ENCODE measurements around the gene NEUROD2.

The NEUROD2 gene

DNA sequence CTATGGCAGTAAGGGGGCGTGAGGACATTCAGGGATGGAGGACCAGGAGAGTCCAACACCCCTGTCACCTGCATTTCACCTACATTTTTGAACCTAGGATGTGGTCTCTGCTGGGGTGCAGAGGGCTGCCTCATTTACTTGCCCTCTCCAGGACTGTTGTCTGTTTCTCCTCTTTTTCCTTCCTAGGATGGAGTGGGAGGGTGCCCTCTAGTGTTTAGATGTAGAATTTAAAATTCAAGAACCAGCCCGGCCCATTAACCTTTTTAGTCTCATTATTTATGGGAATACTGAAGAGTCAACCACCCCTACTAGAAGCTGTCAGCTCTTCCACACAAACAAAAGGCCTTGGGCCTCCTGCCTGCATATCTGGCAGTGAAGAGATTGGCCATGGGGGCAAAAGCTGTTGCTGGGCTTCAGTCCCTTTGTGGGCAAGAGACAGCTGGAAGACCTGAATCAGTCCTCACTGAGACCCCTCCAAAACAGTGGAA lies 26.7 kb upstream of the NEUROD2 start:
- peak; percentile 27 for DNase-seq

DNA sequence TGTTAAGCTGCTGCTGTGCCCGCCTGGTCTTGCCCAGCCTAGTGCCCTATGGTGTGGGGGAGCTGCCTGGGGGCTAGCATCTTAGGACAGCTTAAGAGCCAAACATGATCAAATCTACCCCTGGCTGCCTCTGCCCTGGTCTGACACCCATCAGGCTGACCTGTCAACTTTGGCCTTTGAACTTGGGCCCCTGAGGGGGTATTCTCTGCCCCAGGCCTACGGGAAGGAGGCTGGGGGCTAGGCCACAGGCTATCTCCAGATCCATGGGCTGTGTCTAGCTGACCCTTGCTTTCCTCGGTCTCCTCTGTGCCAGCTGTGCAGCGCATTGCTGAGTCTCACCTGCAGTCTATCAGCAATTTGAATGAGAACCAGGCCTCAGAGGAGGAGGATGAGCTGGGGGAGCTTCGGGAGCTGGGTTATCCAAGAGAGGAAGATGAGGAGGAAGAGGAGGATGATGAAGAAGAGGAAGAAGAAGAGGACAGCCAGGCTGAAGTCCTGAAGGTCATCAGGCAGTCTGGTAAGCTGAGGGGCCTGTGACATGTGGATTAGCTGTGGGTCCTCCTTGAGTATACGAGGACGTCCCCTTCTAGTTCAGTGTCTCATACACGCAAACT lies 26.0 kb upstream of the NEUROD2 start:
- no peak for DNase-seq

DNA sequence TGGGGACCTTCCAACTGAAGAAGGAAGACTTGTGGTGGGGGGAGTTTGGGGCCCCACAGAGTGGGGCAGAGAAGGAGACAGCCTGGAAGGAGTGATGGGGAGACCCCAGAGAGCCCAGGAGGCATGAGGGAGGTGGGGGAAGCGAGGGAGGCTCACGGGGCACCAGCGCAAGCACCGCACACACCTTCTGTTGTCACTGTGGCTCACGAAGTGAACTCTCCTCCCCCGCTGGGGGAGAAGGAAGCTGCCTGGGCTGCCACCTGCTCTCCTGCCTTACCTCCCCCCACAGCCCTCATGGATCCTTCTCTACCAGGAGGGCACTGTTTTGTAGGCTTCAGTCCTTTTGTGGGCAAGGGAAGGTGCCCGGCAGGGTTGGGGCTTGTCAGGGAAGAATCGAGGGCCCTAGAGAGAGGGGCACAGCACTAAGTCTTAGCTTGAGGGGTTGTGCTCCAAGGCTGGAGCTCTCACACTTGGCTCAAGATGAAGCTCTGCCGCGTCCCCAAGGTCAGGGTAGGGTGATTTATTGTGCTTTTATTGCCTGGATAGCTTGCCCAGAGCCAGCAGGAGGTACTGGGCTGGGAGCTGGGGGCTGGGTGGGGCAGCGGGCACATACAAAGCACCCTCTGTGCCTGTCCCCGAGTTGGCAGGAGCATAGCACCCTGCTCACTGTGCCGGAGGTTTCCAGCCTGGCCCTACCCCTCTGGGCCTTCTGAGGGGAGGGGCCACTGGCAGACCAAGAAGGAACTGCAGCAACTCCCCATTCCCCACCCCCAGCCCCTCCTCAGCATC lies 24.6 kb upstream of the NEUROD2 start:
- DNase-seq = no peak

DNA sequence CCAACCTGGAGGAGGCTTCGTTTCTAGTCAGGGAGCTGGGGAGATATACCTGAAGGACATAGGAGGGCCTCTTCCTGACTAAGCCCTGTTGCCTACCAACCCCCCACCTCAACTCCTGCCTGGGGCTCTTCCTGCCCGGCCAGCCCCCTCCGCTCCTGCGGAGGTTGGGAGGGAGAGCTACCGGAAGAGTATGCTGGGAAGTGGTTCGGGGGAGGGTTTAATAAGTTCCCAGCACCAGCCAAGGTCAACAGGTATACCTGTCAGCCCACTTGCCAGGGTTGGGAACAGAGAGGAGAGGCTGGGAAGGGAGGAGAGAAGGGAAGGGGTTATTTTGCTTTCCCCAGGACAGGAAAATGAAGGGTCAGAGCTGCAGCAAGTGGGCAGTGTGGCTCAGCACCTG lies 23.7 kb upstream of the NEUROD2 start:
- no peak for DNase-seq

DNA sequence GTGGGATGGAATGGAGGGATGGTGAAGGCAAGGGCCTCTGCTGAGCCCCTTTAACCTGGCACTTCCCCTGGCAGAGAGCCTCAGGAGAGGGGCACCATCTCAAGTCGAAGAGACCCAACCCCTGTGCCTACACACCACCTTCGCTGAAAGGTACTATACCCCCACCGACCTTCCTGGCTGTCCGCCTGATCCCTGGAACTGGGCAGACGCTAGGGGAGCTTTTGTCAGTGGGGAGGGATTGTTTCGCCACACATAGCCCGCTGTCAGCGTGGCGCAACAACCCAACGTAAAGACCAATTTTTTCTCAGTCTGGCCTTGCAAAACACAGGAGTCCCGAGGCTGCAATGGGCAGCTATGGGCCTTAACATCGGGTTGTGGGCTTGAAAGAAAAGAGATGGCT lies 22.2 kb upstream of the NEUROD2 start:
- DNase-seq = no peak

GRCh38 chr17:39629494-39629880 lies 21.8 kb upstream of the NEUROD2 start:
- no peak for DNase-seq

GRCh38 chr17:39628655-39629493 lies 21.2 kb upstream of the NEUROD2 start:
- DNase-seq = no peak

DNA sequence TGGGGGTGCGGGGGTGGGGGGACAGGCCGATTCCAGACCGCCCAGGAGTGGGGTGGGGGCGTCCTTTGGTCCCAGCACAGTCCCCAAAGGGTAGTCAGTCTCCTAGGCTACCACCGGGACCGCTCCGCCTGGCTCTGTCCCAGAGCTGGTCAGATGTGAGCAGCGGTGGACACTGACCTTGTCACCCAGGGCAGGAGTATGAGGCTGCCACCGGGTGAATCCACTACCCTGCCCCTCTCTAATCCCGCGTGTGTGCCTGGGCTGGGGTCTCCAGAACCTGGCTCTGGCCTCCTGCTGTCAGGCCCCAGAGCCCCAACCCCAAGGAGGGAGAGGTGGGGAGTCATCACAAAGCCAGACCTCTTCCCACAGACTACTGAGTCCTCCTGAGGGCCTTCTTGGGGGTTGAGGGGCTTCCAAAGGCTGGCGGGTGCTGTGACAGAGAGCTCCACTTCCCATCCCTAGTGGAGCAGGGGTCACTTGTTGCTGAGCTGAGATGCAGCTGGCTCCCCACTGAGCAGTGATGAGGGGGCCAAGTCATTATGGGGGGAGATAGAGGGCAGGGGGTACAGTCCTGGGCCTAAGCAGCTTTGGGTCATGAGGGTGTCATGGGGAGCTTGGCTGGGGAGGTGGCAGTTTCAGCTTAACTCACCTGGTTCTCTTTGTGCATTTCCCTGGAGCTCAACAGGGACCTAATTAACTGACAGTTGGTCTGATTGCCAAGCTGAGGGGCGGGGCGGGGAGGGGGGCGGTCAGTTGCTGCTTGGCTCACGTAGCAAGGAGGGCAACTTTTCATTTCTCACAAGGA lies 20.2 kb upstream of the NEUROD2 start:
- DNase-seq = no peak

- no peak for DNase-seq
Observed at GRCh38 chr17:39627047-39627711, 19.5 kb upstream of the NEUROD2 start.

- no peak for DNase-seq
Observed at GRCh38 chr17:39626171-39627046, 18.7 kb upstream of the NEUROD2 start, which contains the start of gene PPP1R1B. TSS of gene PPP1R1B (plus strand) at chr17:39626952. CDS start at chr17:39627393, 441 bp downstream.

DNA sequence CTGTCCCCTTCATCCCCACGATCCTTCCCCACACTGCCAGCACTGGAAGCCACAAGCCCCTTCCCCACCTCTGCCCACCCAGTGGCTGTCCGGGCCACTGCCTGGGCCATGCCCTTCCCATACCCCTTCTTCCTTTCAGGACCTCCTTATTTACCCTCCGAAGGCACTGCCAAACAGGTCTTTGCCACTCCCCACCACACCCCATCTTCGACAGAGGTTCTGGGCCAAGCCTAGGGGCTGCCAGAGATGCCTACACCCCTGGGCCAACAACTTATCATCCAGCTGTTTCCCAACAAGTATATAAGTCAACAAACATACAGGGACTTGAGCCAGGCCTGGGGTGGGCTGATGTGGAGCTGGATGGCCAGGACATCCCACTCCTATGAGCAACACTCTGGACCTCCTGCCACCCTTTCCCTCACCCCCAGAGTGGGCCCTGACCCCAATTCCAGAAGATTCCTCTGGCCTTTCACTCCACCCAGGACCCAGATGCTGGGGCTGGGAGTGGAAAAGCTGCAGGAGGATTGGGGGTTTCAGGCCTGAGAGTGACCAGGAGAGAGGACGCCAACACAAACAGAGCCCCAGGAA lies 17.6 kb upstream of the NEUROD2 start:
- no peak for DNase-seq

- DNase-seq = no peak
Observed at GRCh38 chr17:39624313-39624712, 16.6 kb upstream of the NEUROD2 start.

- DNase-seq = peak; percentile 87
Observed at GRCh38 chr17:39623356-39623950, 15.7 kb upstream of the NEUROD2 start.

GRCh38 chr17:39622380-39623006 lies 14.8 kb upstream of the NEUROD2 start:
- DNase-seq = peak; percentile 38

DNA sequence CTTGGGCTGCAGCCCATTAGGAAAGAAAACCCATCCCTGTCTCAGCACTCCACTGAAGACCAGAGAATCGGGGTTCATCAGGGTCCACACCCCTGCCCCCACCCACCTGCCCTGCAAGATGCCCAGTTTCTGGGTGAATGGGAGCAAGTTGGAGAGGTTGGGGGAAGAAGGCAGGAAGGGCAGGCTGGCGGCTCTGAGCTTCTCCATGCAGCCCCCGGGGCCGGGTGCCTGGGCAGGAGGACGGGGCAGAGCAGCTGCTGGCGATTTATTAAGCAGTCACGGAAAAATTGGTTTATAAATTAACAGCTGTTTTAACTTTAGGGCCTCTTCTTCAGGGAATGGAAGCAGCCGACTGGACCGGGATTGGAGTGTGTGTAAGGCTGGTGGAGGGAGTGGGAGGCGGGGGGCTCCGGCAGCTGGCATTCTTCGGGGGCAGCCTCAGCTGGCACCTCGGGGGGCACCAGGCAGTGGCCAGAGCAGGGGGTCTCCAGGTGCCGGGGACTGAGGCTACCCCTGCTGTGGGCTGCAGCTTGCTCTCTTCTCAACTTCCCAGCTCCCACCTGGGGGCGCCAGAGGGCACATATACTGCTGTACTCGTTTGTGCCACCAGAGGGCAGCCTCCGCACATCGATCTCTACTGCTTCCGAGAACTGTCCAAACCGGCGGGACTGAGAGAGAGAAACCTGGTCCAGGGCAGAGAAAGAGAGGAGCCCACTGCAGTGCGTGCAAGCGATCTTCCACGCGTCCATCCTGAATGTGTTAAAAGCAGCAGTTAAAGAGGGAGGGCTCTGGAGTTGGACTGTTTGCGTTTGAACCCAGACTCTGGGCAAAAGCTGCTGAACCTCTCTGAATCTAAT lies 14.0 kb upstream of the NEUROD2 start:
- DNase-seq = peak; percentile 86

DNA sequence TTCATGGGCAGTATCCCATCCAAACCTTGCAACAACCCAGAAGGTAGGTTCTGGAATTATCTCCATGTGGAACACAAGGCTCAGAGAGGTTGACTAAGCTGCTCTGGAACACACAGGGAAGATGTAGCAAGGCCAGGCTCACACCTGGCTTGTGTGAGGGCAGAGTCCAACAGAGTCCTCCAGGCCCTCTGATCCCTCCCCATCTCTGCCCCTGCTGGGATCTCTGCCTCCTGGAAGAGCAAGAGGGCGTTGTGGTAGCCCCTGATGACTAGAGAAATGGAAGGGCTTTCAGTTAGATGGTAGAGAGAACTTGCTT lies 12.0 kb upstream of the NEUROD2 start:
- DNase-seq = no peak

DNA sequence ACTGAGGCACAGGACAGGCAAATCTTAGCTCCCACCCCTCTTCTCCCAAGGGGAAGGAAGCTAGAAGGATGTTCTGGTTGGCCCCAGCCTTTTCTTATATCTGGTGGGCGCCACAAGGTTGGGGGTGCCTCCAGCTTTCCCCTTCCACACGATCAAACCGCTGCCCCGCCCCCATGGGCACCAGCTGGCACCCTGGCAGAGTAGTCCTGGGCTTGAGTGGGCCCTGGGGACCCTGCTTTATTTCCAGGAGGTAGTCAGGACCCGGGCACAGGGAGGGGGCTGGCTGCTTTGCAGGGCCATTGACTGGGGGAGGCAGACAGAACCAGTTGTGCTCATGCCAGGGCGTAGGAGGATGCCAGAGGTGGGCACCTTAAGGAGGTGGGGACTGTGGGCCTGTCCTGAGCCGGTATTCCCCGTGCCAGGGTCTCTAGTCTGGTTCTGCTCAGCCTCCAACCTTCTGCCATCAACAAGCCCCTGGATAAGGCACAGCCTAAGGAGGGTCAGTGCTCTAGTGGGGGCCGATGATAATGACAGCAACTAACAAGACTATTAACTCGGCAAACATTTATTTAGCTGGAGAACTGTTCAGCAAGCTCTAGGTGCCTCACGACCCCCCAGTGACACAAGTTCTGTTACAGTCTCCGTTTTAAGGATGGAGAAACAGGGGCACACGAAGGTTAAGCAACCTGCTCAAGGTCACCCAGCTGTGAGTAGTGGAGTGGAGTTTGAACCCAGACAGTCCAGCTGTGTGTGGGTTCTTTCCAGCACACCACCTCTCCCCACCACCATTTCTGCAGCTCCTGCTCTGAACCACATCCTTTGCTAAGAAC lies 11.5 kb upstream of the NEUROD2 start:
- DNase-seq = no peak
